Prostate gland (tissue), 2 donors: ENCODE results near the gene PRKG1.

Experiments used
- POLR2A ChIP-seq: fragments of 450-650 bp; IDR thresholded peaks from one replicate; pipeline ENCODE4 v1.6.1; 2016; ENCODE audit warnings: antibody characterized with exemption, mild to moderate bottlenecking
- TF ChIP-seq, protein P1 (sequence below), 4 experiments: fragments of 200-600 bp in 2 of 4; fragments of 450-650 bp in 2 of 4; sonication (generic) in 2 of 4; IDR thresholded peaks; 1 replicate in 3 of 4; 2 replicates in 1 of 4; pipeline ENCODE4 v1.5.1; 2016 to 2019; ENCODE audit warnings: antibody characterized with exemption in 4 of 4, mild to moderate bottlenecking in 2 of 4, moderate library complexity in 2 of 4

DNA sequence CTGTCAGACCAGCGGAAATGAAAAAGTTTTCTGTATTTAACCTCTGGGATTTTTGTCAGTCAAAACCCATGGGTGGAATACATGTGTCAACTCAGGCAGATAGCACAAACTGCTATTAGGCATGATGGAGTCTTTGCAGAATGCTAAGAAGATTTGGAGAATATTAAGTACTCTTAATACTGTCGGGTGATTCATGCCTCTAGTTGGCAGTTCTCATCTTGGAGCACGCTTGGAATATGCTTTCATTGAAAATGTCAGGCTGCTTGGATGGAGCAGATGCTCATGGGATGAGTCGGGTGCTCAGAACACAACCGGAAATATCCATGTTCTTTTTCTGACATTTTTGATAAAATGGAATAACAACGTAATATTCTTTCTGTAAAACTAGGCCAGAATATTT, 27.6 kb upstream of the PRKG1 start:
- TF ChIP-seq, protein P1, sequence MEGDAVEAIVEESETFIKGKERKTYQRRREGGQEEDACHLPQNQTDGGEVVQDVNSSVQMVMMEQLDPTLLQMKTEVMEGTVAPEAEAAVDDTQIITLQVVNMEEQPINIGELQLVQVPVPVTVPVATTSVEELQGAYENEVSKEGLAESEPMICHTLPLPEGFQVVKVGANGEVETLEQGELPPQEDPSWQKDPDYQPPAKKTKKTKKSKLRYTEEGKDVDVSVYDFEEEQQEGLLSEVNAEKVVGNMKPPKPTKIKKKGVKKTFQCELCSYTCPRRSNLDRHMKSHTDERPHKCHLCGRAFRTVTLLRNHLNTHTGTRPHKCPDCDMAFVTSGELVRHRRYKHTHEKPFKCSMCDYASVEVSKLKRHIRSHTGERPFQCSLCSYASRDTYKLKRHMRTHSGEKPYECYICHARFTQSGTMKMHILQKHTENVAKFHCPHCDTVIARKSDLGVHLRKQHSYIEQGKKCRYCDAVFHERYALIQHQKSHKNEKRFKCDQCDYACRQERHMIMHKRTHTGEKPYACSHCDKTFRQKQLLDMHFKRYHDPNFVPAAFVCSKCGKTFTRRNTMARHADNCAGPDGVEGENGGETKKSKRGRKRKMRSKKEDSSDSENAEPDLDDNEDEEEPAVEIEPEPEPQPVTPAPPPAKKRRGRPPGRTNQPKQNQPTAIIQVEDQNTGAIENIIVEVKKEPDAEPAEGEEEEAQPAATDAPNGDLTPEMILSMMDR (IDR thresholded peaks at IDR 0.05), result no peak
- TF ChIP-seq POLR2A, result no peak
